Hepatocyte (in vitro differentiated cells): Measurements from ENCODE around the gene KCNB1.

Experiments used
- CTCF ChIP-seq: fragments of 200-600 bp; sonication (generic); IDR thresholded peaks from 2 replicates; pipeline ENCODE4 v1.5.1; 2016; ENCODE audit warnings: antibody characterized with exemption, mild to moderate bottlenecking; ENCODE audit not compliant: poor library complexity
- EZH2 ChIP-seq: fragments of 200-600 bp; sonication (generic); IDR thresholded peaks from 2 replicates; pipeline ENCODE4 v1.6.1; 2016; ENCODE audit warnings: antibody characterized with exemption, mild to moderate bottlenecking, borderline replicate concordance
- EZH2phosphoT487 ChIP-seq: fragments of 200-600 bp; sonication (generic); IDR thresholded peaks from one replicate; pipeline ENCODE4 v1.6.1; 2018; ENCODE audit warnings: antibody characterized with exemption, mild to moderate bottlenecking, low read depth, moderate library complexity; ENCODE audit not compliant: unreplicated experiment, severe bottlenecking

- TF ChIP-seq EZH2phosphoT487 = no peak
- TF ChIP-seq CTCF = no peak
- no peak for TF ChIP-seq EZH2
Observed at GRCh38 chr20:49513009-49513408, 30.5 kb upstream of the KCNB1 start.
